C4-2B (cell line): ENCODE results near the gene SUMO2.

Source experiments
- ZFX ChIP-seq: fragments of 450-650 bp; IDR thresholded peaks from 2 replicates; pipeline ENCODE4 v1.6.1; 2017
- TF ChIP-seq, protein P1 (sequence below): fragments of 450-650 bp; conservative IDR thresholded peaks from 2 replicates; pipeline ENCODE4 v1.5.1; 2017; ENCODE audit warnings: mild to moderate bottlenecking

DNA sequence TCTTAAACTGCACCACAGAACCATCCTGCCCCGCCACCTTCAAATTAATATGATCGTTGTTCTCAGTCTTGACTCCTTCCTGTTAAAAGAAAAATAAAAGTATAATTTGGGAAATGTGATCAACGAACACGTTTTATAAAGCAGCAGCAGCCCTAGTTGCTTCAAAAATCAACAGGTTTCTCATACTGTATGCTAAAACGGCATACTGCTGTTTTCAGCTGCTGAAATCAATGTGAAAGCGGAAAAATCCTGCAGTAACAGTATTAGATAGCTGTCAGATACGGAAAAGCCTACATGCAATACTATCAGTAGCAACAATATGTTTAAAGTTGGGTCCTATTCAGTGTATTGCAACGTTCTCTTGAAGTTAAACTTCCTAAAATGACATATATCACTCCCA lies 1.6 kb downstream of the SUMO2 start:
- TF ChIP-seq, protein P1, sequence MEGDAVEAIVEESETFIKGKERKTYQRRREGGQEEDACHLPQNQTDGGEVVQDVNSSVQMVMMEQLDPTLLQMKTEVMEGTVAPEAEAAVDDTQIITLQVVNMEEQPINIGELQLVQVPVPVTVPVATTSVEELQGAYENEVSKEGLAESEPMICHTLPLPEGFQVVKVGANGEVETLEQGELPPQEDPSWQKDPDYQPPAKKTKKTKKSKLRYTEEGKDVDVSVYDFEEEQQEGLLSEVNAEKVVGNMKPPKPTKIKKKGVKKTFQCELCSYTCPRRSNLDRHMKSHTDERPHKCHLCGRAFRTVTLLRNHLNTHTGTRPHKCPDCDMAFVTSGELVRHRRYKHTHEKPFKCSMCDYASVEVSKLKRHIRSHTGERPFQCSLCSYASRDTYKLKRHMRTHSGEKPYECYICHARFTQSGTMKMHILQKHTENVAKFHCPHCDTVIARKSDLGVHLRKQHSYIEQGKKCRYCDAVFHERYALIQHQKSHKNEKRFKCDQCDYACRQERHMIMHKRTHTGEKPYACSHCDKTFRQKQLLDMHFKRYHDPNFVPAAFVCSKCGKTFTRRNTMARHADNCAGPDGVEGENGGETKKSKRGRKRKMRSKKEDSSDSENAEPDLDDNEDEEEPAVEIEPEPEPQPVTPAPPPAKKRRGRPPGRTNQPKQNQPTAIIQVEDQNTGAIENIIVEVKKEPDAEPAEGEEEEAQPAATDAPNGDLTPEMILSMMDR, result no peak
- no peak for TF ChIP-seq ZFX
